Measurements from ENCODE around the gene BBX. TPM values are rescaled to one million over a fixed set of nuclear protein-coding genes. Genes with fewer than 3 reads are reported as not detected.

BBX gene
- polyA plus RNA-seq, 1 experiment, result 46.1 TPM

GRCh38 chr3:107496855-107497254 lies 25.9 kb upstream of the BBX start:
- POLR2A ChIA-PET, result no interaction called here
- CTCF ChIA-PET, result interaction anchor here (0.8 to 1.0 kb wide), 2 partner anchors 67 to 225 kb away, joined by 3 read pairs; no protein-coding TSS in a partner anchor

GRCh38 chr3:107498646-107499045 lies 24.1 kb upstream of the BBX start:
- ChIA-PET POLR2A (no interaction called here), CTCF (no interaction called here)
- DNase-seq (ENCODE audit: low read depth, low spot score), result no peak
- H3K27me3 ChIP-seq (ENCODE audit: control insufficient read depth, insufficient read depth, low read length), result no peaks in the 10 kb centered on the region
- H3K4me3 ChIP-seq (ENCODE audit: low read depth, low read length), result no peak overlapping the region
- H3K9me3 ChIP-seq (ENCODE audit: control insufficient read depth, insufficient read depth, low read length), result no peaks in the 10 kb centered on the region
- TF ChIP-seq CTCF (IDR thresholded peaks at IDR 0.05; ENCODE audit: low read depth, low read length), result no peak
- H3K27ac ChIP-seq (ENCODE audit: low read depth, low read length), result no peak overlapping the region

More at GRCh38 chr3:107496855-107497254, 25.9 kb upstream of the BBX start:
- H3K27ac ChIP-seq (ENCODE audit: low read depth, low read length), result no peak overlapping the region
- no peak for DNase-seq (ENCODE audit: low read depth, low spot score)
- no peak for TF ChIP-seq CTCF (IDR thresholded peaks at IDR 0.05; ENCODE audit: low read depth, low read length)
- no peaks in the 10 kb centered on the region for H3K9me3 ChIP-seq (ENCODE audit: control insufficient read depth, insufficient read depth, low read length)
- no peak overlapping the region for H3K4me3 ChIP-seq (ENCODE audit: low read depth, low read length)
- H3K27me3 ChIP-seq (ENCODE audit: control insufficient read depth, insufficient read depth, low read length), result no peaks in the 10 kb centered on the region

GRCh38 chr3:107506458-107506857 lies 16.3 kb upstream of the BBX start:
- H3K4me3 ChIP-seq (ENCODE audit: low read depth, low read length), result no peak overlapping the region
- no peak for TF ChIP-seq CTCF (IDR thresholded peaks at IDR 0.05; ENCODE audit: low read depth, low read length)
- POLR2A ChIA-PET, result no interaction called here
- no peak for DNase-seq (ENCODE audit: low read depth, low spot score)
- H3K27me3 ChIP-seq (ENCODE audit: control insufficient read depth, insufficient read depth, low read length), result peaks cover 12% of the 10 kb centered on the region
- H3K9me3 ChIP-seq (ENCODE audit: control insufficient read depth, insufficient read depth, low read length), result no peaks in the 10 kb centered on the region
- no peak overlapping the region for H3K27ac ChIP-seq (ENCODE audit: low read depth, low read length)
- CTCF ChIA-PET, result interaction anchor here (1.0 kb wide), 1 partner anchor 77 kb away, joined by 3 read pairs; no protein-coding TSS in a partner anchor

- Histone ChIP-seq H3K27ac (ENCODE audit: low read depth, low read length) (no peak overlapping the region), H3K27me3 (ENCODE audit: control insufficient read depth, insufficient read depth, low read length) (peaks cover 15% of the 10 kb centered on the region), H3K4me3 (ENCODE audit: low read depth, low read length) (no peak overlapping the region), H3K9me3 (ENCODE audit: control insufficient read depth, insufficient read depth, low read length) (no peaks in the 10 kb centered on the region)
- ChIA-PET CTCF (interaction anchor here (1.5 kb wide), 2 partner anchors 79 to 237 kb away, joined by 3 to 5 read pairs; no protein-coding TSS in a partner anchor), POLR2A (no interaction called here)
- DNase-seq (ENCODE audit: low read depth, low spot score), result no peak
- TF ChIP-seq CTCF (IDR thresholded peaks at IDR 0.05; ENCODE audit: low read depth, low read length), result no peak
Observed at GRCh38 chr3:107508331-107508730, 14.4 kb upstream of the BBX start.

- H3K9me3 ChIP-seq (ENCODE audit: control insufficient read depth, insufficient read depth, low read length), result no peaks in the 10 kb centered on the region
- no peak overlapping the region for H3K4me3 ChIP-seq (ENCODE audit: low read depth, low read length)
- ChIA-PET POLR2A (no interaction called here), CTCF (interaction anchor here (0.9 to 1.5 kb wide), 4 partner anchors 83 to 276 kb away, joined by 3 to 6 read pairs (median 5); no protein-coding TSS in a partner anchor)
- DNase-seq (ENCODE audit: low read depth, low spot score), result no peak
- H3K27ac ChIP-seq (ENCODE audit: low read depth, low read length), result no peak overlapping the region
- peaks cover 20% of the 10 kb centered on the region for H3K27me3 ChIP-seq (ENCODE audit: control insufficient read depth, insufficient read depth, low read length)
- no peak for TF ChIP-seq CTCF (IDR thresholded peaks at IDR 0.05; ENCODE audit: low read depth, low read length)
Observed at GRCh38 chr3:107512108-107512507, 10.7 kb upstream of the BBX start.
